Putamen (tissue), 1 donor: ENCODE data around the gene FAM221B.

ENCODE experiments used
- DNase-seq: peaks from one replicate; pipeline ENCODE4 v3.0.0-alpha.2; 2016; ENCODE audit warnings: low spot score

The FAM221B gene

GRCh38 chr9:35816708-35817107 lies 11.8 kb downstream of the FAM221B start:
- no peak for DNase-seq

GRCh38 chr9:35814841-35815543 lies 13.5 kb downstream of the FAM221B start, which contains the start of gene HINT2:
TSS of gene HINT2 (minus strand) at chr9:35815042. CDS start at chr9:35814979, 63 bp downstream.
- DNase-seq: peak; percentile 98

GRCh38 chr9:35814106-35814840 lies 14.3 kb downstream of the FAM221B start:
- DNase-seq: peak; percentile 61

- no peak for DNase-seq
Observed at GRCh38 chr9:35813434-35814105, 15.0 kb downstream of the FAM221B start.

- peak; percentile 96 for DNase-seq
Observed at GRCh38 chr9:35812025-35812602, 16.4 kb downstream of the FAM221B start, which contains the start of gene SPAG8. TSS of gene SPAG8 (minus strand) at chr9:35812262. CDS start at chr9:35812147, 115 bp downstream.

GRCh38 chr9:35811381-35812024 lies 17.0 kb downstream of the FAM221B start:
- no peak for DNase-seq

- no peak for DNase-seq
Observed at GRCh38 chr9:35810122-35810521, 18.4 kb downstream of the FAM221B start.

- no peak for DNase-seq
Observed at GRCh38 chr9:35808433-35808832, 20.1 kb downstream of the FAM221B start.

GRCh38 chr9:35806101-35806500 lies 22.4 kb downstream of the FAM221B start:
- no peak for DNase-seq

GRCh38 chr9:35801328-35802128 lies 27.0 kb downstream of the FAM221B start:
- DNase-seq: no peak

GRCh38 chr9:35800530-35800929 lies 28.0 kb downstream of the FAM221B start:
- DNase-seq: no peak

GRCh38 chr9:35798658-35799374 lies 29.7 kb downstream of the FAM221B start:
- DNase-seq: no peak

- no peak for DNase-seq
Observed at GRCh38 chr9:35797311-35798109, 31.0 kb downstream of the FAM221B start.

GRCh38 chr9:35795695-35796094 lies 32.8 kb downstream of the FAM221B start:
- DNase-seq: no peak

- no peak for DNase-seq
Observed at GRCh38 chr9:35793461-35793860, 35.1 kb downstream of the FAM221B start.

- no peak for DNase-seq
Observed at GRCh38 chr9:35792826-35793225, 35.7 kb downstream of the FAM221B start.

- no peak for DNase-seq
Observed at GRCh38 chr9:35792024-35792813, 36.3 kb downstream of the FAM221B start.

GRCh38 chr9:35791297-35791921 lies 37.1 kb downstream of the FAM221B start, which contains the start of gene NPR2:
TSS of gene NPR2 (plus strand) at chr9:35791591. CDS start at chr9:35792409, 818 bp downstream.
- no peak for DNase-seq
